Measurements from ENCODE around the gene MRPL22. TPM values are rescaled to one million over a fixed set of nuclear protein-coding genes. Genes with fewer than 3 reads are reported as not detected.

MRPL22 gene
- total and polyA plus RNA-seq, 8 donors, result 1.3 to 63.4 (median 10.1) TPM; not detected in 1

DNA sequence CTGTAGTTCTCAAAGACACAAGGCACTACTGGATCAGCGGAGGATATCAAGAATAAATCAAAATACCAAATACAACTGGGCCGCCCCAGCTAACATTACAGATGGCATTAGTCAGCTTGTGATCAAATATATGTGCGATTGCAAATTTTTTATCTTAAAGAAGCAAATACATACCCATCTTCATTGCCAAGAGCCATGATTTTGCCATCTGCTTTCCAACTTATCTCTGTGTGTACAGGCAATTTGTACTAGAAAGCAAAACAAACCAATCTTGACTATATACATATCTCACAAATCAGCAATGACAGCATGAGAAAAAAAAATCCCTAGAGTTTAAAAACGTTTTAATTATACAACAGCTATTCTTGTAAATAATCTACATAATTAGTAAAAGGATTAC lies 23.1 kb upstream of the MRPL22 start:
- H3K36me3 ChIP-seq, result peaks cover 25 to 100% (median 96%) of the 10 kb centered on the region in 4 donors
- intact Hi-C loops (cut with DNase I; ENCODE audit: low total_unique reads), result no loop called here
- H3K27me3 ChIP-seq, result no peaks in the 10 kb centered on the region
- no peak overlapping the region for H3K27ac ChIP-seq
- H3K4me1 ChIP-seq, result no peaks in the 10 kb centered on the region
- H3K4me3 ChIP-seq, result no peak overlapping the region
- TF ChIP-seq POLR2A (IDR thresholded peaks at IDR 0.05) (no peak), POLR2AphosphoS5 (IDR thresholded peaks at IDR 0.05) (no peak), EP300 (IDR thresholded peaks at IDR 0.05) (no peak)
- TF ChIP-seq, protein P1, sequence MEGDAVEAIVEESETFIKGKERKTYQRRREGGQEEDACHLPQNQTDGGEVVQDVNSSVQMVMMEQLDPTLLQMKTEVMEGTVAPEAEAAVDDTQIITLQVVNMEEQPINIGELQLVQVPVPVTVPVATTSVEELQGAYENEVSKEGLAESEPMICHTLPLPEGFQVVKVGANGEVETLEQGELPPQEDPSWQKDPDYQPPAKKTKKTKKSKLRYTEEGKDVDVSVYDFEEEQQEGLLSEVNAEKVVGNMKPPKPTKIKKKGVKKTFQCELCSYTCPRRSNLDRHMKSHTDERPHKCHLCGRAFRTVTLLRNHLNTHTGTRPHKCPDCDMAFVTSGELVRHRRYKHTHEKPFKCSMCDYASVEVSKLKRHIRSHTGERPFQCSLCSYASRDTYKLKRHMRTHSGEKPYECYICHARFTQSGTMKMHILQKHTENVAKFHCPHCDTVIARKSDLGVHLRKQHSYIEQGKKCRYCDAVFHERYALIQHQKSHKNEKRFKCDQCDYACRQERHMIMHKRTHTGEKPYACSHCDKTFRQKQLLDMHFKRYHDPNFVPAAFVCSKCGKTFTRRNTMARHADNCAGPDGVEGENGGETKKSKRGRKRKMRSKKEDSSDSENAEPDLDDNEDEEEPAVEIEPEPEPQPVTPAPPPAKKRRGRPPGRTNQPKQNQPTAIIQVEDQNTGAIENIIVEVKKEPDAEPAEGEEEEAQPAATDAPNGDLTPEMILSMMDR (IDR thresholded peaks at IDR 0.05), result no peak
- H3K9me3 ChIP-seq, result no peaks in the 10 kb centered on the region
- DNase-seq, result no peak
- WGBS, 5 donors, result 73 to 80% (median 77%) methylated on average over 4 of the region's 4 CpGs

GRCh38 chr5:154923441-154924430 lies 17.1 kb upstream of the MRPL22 start:
- Histone ChIP-seq H3K4me1 (no peaks in the 10 kb centered on the region), H3K36me3 (peaks cover 36 to 100% (median 97%) of the 10 kb centered on the region in 4 donors), H3K9me3 (no peaks in the 10 kb centered on the region), H3K27ac (no peak overlapping the region), H3K27me3 (no peaks in the 10 kb centered on the region), H3K4me3 (no peak overlapping the region)
- DNase-seq, result no peak
- 88 to 96% (median 93%) methylated on average over 7 of the region's 7 CpGs for WGBS, 5 donors
- no peak for TF ChIP-seq EP300 (IDR thresholded peaks at IDR 0.05)
- TF ChIP-seq, protein P1 (IDR thresholded peaks at IDR 0.05), result no peak
- no peak for TF ChIP-seq POLR2A (IDR thresholded peaks at IDR 0.05)
- no peak for TF ChIP-seq POLR2AphosphoS5 (IDR thresholded peaks at IDR 0.05)
- intact Hi-C loops (cut with DNase I; ENCODE audit: low total_unique reads), result no loop called here

- TF ChIP-seq POLR2A (IDR thresholded peaks at IDR 0.05) (no peak), EP300 (IDR thresholded peaks at IDR 0.05) (no peak), POLR2AphosphoS5 (IDR thresholded peaks at IDR 0.05) (no peak)
- TF ChIP-seq, protein P1 (IDR thresholded peaks at IDR 0.05), result no peak
- Histone ChIP-seq H3K4me3 (no peak overlapping the region), H3K27ac (no peak overlapping the region), H3K9me3 (no peaks in the 10 kb centered on the region), H3K36me3 (peaks cover 10 to 72% (median 60%) of the 10 kb centered on the region in 4 donors), H3K4me1 (peaks cover 14 to 20% (median 18%) of the 10 kb centered on the region in 4 donors), H3K27me3 (no peaks in the 10 kb centered on the region)
- WGBS, 5 donors, result 86 to 95% (median 91%) methylated on average over 3 of the region's 3 CpGs
- intact Hi-C loops (cut with DNase I; ENCODE audit: low total_unique reads), result loop anchor here (10.0 kb wide), 1 partner anchor 69 kb away; no protein-coding TSS in a partner anchor
- no peak for DNase-seq
Measured at GRCh38 chr5:154933537-154933936, 7.3 kb upstream of the MRPL22 start.

DNA sequence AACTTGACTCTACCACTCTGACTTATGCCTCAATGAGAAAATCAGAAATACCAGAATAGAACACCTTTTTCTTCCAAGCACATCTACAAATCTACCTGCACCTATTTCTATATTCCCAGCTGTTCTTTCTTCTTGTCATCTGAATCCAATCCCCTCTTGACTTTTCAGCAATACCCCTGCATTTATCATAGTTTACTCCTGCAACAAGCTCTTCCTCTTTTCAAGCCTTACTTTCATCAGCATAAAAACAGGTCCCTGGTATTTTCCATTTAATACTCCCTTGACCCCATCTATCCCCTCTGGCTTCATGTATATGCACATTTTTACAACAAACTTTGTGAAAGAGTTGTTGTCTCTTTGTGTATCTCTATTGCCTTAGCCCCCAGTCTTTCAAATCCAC lies 6.0 kb upstream of the MRPL22 start:
- DNase-seq, result no peak
- TF ChIP-seq EP300 (IDR thresholded peaks at IDR 0.05) (no peak), POLR2A (IDR thresholded peaks at IDR 0.05) (no peak)
- TF ChIP-seq, protein P1 (IDR thresholded peaks at IDR 0.05), result no peak
- Histone ChIP-seq H3K36me3 (peaks cover 2 to 58% (median 49%) of the 10 kb centered on the region in 4 donors), H3K27ac (no peak overlapping the region), H3K27me3 (no peaks in the 10 kb centered on the region), H3K4me1 (peaks cover 17 to 31% (median 22%) of the 10 kb centered on the region in 4 donors), H3K9me3 (no peaks in the 10 kb centered on the region), H3K4me3 (no peak overlapping the region)
- intact Hi-C loops (cut with DNase I; ENCODE audit: low total_unique reads), result loop anchor here (10.0 kb wide), 1 partner anchor 70 kb away; no protein-coding TSS in a partner anchor

All from stomach (tissue), 9 donors.